H1 (cell line): ENCODE measurements around the gene DAP. TPM values are rescaled to one million over a fixed set of nuclear protein-coding genes. Genes with fewer than 3 reads are reported as not detected.

Source experiments
- ATF3 ChIP-seq: IDR thresholded peaks from 2 replicates; pipeline ENCODE4 v1.6.1; 2011; ENCODE audit warnings: low read depth, mild to moderate bottlenecking, low read length; ENCODE audit not compliant: insufficient read depth
- BRCA1 ChIP-seq: IDR thresholded peaks from 2 replicates; pipeline ENCODE4 v1.6.1; 2012; ENCODE audit warnings: low read depth, low read length, improper control_type of control experiment
- CBX8 ChIP-seq: fragments of 300-800, 300-1000 bp; sonication (generic); IDR thresholded peaks from 2 replicates; pipeline ENCODE4 v1.7.1; 2016; ENCODE audit warnings: low read depth, low read length, borderline replicate concordance
- CHD7 ChIP-seq: fragments of 300-600 bp; sonication (generic); IDR thresholded peaks from 2 replicates; pipeline ENCODE4 v1.7.1; 2012; ENCODE audit warnings: low read length, moderate library complexity, mild to moderate bottlenecking, inconsistent platforms; ENCODE audit not compliant: insufficient replicate concordance
- EP300 ChIP-seq, 2 experiments: IDR thresholded peaks; 1 replicate in 1 of 2; 2 replicates in 1 of 2; pipeline ENCODE4 v1.6.1; 2011 to 2012; ENCODE audit warnings: low read depth in 2 of 2, low read length in 2 of 2, mild to moderate bottlenecking in 2 of 2, borderline replicate concordance in 1 of 2, inconsistent platforms in 1 of 2, moderate library complexity in 1 of 2
- KDM4A ChIP-seq: IDR thresholded peaks from one replicate; pipeline ENCODE4 v1.7.1; 2012; ENCODE audit warnings: low read depth, mild to moderate bottlenecking, moderate library complexity, low read length, inconsistent platforms; ENCODE audit not compliant: severe bottlenecking
- SP1 ChIP-seq: IDR thresholded peaks from 2 replicates; pipeline ENCODE4 v1.6.1; 2011; ENCODE audit warnings: low read depth, low read length
- polyA plus RNA-seq, 7 experiments: library from polyadenylated mRNA; depleted of rRNA in 3 of 7; stranded (reverse) in 5 of 7; unstranded in 2 of 7; fragments of >200 nt in 5 of 7; fragments of 200-250 nt in 2 of 7; gene quantifications; 1 replicate in 5 of 7; 2 replicates in 1 of 7; 4 replicates in 1 of 7; pipeline versions ENCODE4 v1.2.1 to v1.2.3, GENCODE V29; 2011 to 2013; ENCODE audit warnings: missing spikeins in 2 of 7, mixed read lengths in 2 of 7
- total RNA-seq: library from RNA; stranded (reverse); fragmentation: NEBNext Ultra II Directional; extraction: Animal tissue kit (Norgen Biotek cat#: 25700); gene quantifications from 2 replicates; pipeline ENCODE4 v1.2.1, GENCODE V29; 2021

Gene DAP
- total and polyA plus RNA-seq, 2 of the 8 experiments (the other 6 are each of a cell fraction or from before 2014, with no cell fraction given): 26.2 to 44.4 TPM

GRCh38 chr5:10762776-10763500, 1.9 kb upstream of the DAP start (continued):
- TF ChIP-seq CHD7 (no peak), CBX8 (no peak), ATF3 (no peak), BRCA1 (no peak), KDM4A (no peak), SP1 (no peak), EP300 (IDR thresholded peaks at IDR 0.05; ENCODE audit: borderline replicate concordance in 1 of 2, low read depth in 2 of 2, low read length in 2 of 2) (no peak)
